ENCODE data around the gene RASGRF1.
A peak's percentile ranks its signal among the peaks of the same experiment; 100 is the strongest.

The RASGRF1 gene

DNA sequence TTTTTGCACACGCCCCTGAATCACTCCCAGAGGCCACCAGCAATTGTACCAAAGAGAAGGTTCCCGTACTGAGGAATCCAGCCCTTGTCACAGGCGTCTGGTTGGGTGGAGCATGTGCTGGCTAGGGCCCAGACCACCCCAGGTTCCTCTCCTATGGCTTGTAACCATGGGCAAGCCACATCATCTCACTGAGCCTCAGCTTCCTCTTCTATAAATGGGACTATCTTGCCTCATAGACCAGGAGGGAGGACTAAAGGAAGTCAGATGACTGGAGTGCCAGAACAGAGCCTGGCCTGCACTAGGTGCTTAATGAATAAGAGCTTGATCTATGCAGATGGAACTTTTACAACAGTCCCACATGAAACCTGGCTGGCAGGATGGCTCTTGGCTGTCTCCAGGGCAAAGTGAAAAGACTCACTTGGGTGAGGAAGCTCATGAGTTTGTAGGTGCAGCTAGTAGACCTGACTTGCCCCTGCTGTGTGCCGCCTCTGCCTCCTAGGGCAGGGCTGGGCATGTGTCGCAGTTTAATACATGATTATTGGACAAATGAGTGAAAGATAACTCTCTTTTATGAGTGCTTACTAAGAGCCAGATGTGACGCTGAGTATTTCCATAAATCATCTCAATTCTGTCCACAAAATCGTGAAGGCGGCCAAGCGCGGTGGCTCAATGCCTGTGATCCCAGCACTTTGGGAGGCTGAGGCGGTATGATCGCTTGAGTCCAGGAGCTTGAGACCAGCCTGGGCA lies 175.1 kb downstream of the RASGRF1 start:
- in situ Hi-C loops (cut with HindIII; ENCODE audit: low sequenced_read_pairs), result no loop called here
- H3K4me3 ChIP-seq (ENCODE audit: low read depth, low read length), result no peak overlapping the region
- peak; percentile 32 for DNase-seq (ENCODE audit: low read depth, low spot score)
- TF ChIP-seq, protein P1, sequence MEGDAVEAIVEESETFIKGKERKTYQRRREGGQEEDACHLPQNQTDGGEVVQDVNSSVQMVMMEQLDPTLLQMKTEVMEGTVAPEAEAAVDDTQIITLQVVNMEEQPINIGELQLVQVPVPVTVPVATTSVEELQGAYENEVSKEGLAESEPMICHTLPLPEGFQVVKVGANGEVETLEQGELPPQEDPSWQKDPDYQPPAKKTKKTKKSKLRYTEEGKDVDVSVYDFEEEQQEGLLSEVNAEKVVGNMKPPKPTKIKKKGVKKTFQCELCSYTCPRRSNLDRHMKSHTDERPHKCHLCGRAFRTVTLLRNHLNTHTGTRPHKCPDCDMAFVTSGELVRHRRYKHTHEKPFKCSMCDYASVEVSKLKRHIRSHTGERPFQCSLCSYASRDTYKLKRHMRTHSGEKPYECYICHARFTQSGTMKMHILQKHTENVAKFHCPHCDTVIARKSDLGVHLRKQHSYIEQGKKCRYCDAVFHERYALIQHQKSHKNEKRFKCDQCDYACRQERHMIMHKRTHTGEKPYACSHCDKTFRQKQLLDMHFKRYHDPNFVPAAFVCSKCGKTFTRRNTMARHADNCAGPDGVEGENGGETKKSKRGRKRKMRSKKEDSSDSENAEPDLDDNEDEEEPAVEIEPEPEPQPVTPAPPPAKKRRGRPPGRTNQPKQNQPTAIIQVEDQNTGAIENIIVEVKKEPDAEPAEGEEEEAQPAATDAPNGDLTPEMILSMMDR (IDR thresholded peaks at IDR 0.05; ENCODE audit: low read depth, low read length), result no peak

- TF ChIP-seq, protein P1 (IDR thresholded peaks at IDR 0.05; ENCODE audit: low read depth, low read length), result peak; percentile 40
- DNase-seq (ENCODE audit: low read depth, low spot score), result no peak
- in situ Hi-C loops (cut with HindIII; ENCODE audit: low sequenced_read_pairs), result no loop called here
Observed at GRCh38 chr15:78914027-78914764, 176.4 kb downstream of the RASGRF1 start.

DNA sequence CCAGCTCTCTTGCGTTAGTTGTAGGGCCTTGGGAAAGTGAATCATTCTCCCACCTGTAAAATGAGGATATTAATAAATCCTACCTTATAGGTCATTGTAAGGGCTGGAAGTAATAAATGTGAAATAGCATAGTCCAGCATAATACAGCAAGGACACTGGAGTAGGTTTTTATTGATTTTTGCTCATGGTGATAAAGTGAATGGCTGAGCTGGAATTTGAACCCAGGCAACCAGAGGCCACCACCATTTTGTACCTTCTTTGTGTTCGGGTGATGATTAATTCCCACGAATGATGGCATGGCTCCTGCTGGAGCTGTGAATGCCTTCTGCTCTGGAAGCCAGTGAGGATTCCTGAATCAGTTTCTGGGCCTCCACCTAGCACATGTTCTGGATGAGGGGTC lies 177.6 kb downstream of the RASGRF1 start:
- no peak for DNase-seq (ENCODE audit: low read depth, low spot score)
- in situ Hi-C loops (cut with HindIII; ENCODE audit: low sequenced_read_pairs), result no loop called here
- TF ChIP-seq, protein P1 (IDR thresholded peaks at IDR 0.05; ENCODE audit: low read depth, low read length), result no peak
- no peak overlapping the region for H3K4me3 ChIP-seq (ENCODE audit: low read depth, low read length)

More at GRCh38 chr15:78914027-78914764, 176.4 kb downstream of the RASGRF1 start:
- no peak overlapping the region for H3K4me3 ChIP-seq (ENCODE audit: low read depth, low read length)

DNA sequence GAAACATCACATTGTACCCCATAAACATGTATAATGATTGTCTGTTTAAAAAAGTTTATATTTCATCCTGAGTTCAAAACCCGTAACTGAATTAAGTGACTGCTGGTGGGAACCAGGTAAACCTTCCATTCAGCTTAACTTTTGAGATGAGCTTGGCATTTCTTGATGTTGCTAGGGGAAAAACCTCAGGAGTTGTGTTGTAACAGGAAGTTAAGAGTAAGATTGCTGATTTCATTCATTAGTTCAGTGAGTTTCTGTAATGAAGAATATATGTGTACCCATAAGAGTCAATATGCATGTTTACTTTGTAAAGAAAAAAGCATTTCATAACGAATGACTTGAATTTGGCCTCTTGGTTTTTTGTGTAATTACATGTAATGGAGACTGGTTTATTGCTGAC lies 178.3 kb downstream of the RASGRF1 start:
- in situ Hi-C loops (cut with HindIII; ENCODE audit: low sequenced_read_pairs), result no loop called here
- no peak for DNase-seq (ENCODE audit: low read depth, low spot score)
- H3K4me3 ChIP-seq (ENCODE audit: low read depth, low read length), result no peak overlapping the region
- TF ChIP-seq, protein P1 (IDR thresholded peaks at IDR 0.05; ENCODE audit: low read depth, low read length), result no peak

GRCh38 chr15:78910271-78910670 lies 180.3 kb downstream of the RASGRF1 start:
- in situ Hi-C loops (cut with HindIII; ENCODE audit: low sequenced_read_pairs), result no loop called here
- H3K4me3 ChIP-seq (ENCODE audit: low read depth, low read length), result no peak overlapping the region
- no peak for DNase-seq (ENCODE audit: low read depth, low spot score)
- TF ChIP-seq, protein P1 (IDR thresholded peaks at IDR 0.05; ENCODE audit: low read depth, low read length), result no peak

All from astrocyte of the spinal cord (primary cell).